PC-3 (cell line): Measurements from ENCODE around the gene UBAP2. TPM values are rescaled to one million over a fixed set of nuclear protein-coding genes. Genes with fewer than 3 reads are reported as not detected.

Experiments
- ATAC-seq: fragments of 200-7000 bp; cut with Tn5 transposase; 2 replicates; pipeline ENCODE4 v1.9.1; 2020; ENCODE audit warnings: mild to moderate bottlenecking, moderate library complexity
- BruUV-seq: library from RNA; stranded (reverse); fragments of 400-500 nt; replicated peaks from 2 replicates; lab custom pipeline; 2021; lab: Mats Ljungman, UMichigan
- CTCF ChIA-PET: fragments of 300-600 bp; sonication (Branson Sonifier 250); formaldehyde crosslinking; loops from one replicate; lab custom pipeline; 2022; ENCODE audit warnings: antibody characterized with exemption; lab: Charles Lee
- POLR2A ChIA-PET: fragments of 300-600 bp; sonication (Branson Sonifier 250); formaldehyde crosslinking; loops from one replicate; lab custom pipeline; 2022; ENCODE audit warnings: antibody characterized with exemption; ENCODE audit not compliant: unreplicated experiment; lab: Charles Lee
- DNase-seq: peaks from one replicate; pipeline ENCODE4 v3.0.0-alpha.2; 2015
- H2AFZ ChIP-seq: fragments of 300-600 bp; sonication (generic); 2 replicates; pipeline ENCODE4 v1.6.0; 2016; ENCODE audit warnings: antibody characterized with exemption, low read length
- H3F3A ChIP-seq: fragments of 300-600 bp; sonication (generic); one replicate; pipeline ENCODE4 v1.6.0; 2017; ENCODE audit warnings: antibody characterized with exemption, low read length, control low read depth, mild to moderate bottlenecking; ENCODE audit not compliant: unreplicated experiment
- H3K27ac ChIP-seq: fragments of 300-600 bp; sonication (generic); 2 replicates; pipeline ENCODE4 v1.5.1; 2016; ENCODE audit warnings: mild to moderate bottlenecking, low read length
- H3K27me3 ChIP-seq: fragments of 300-600 bp; sonication (generic); 2 replicates; pipeline ENCODE4 v1.6.1; 2016; ENCODE audit warnings: low read length, mixed read lengths
- H3K36me3 ChIP-seq: fragments of 300-600 bp; sonication (generic); 2 replicates; pipeline ENCODE4 v1.6.1; 2016; ENCODE audit warnings: low read depth, mixed run types, low read length, mixed read lengths
- H3K4me1 ChIP-seq: fragments of 300-600 bp; sonication (generic); 2 replicates; pipeline ENCODE4 v1.5.1; 2016; ENCODE audit warnings: low read length; ENCODE audit not compliant: insufficient read depth
- H3K4me2 ChIP-seq: fragments of 300-600 bp; sonication (generic); 2 replicates; pipeline ENCODE4 v1.6.0; 2016; ENCODE audit warnings: low read length
- H3K4me3 ChIP-seq: fragments of 300-600 bp; sonication (generic); 2 replicates; pipeline ENCODE4 v1.5.1; 2016; ENCODE audit warnings: mild to moderate bottlenecking, low read length, mixed read lengths
- H3K79me2 ChIP-seq: fragments of 300-600 bp; sonication (generic); 2 replicates; pipeline ENCODE4 v1.6.1; 2017; ENCODE audit warnings: low read length, mixed read lengths
- H3K9ac ChIP-seq: fragments of 300-600 bp; sonication (generic); 2 replicates; pipeline ENCODE4 v1.6.0; 2016; ENCODE audit warnings: mild to moderate bottlenecking, low read length
- H3K9me2 ChIP-seq: fragments of 300-600 bp; sonication (generic); replicated peaks from 2 replicates; pipeline ENCODE4 v1.6.1; 2016; ENCODE audit warnings: mixed run types, low read length, mixed read lengths
- H3K9me3 ChIP-seq: fragments of 300-600 bp; sonication (generic); 2 replicates; pipeline ENCODE4 v1.6.1; 2016; ENCODE audit warnings: low read length, mixed read lengths
- H4K20me1 ChIP-seq: fragments of 300-600 bp; sonication (generic); 2 replicates; pipeline ENCODE4 v1.6.1; 2016; ENCODE audit warnings: low read length, mixed read lengths
- CTCF ChIP-seq: fragments of 300-600 bp; sonication (generic); conservative IDR thresholded peaks from 2 replicates; pipeline ENCODE4 v1.5.1; 2017; ENCODE audit warnings: antibody characterized with exemption, low read depth, mild to moderate bottlenecking, low read length
- EZH2 ChIP-seq: fragments of 300-600 bp; sonication (generic); IDR thresholded peaks from one replicate; pipeline ENCODE4 v1.6.1; 2017; ENCODE audit warnings: antibody characterized with exemption, mild to moderate bottlenecking, low read length; ENCODE audit not compliant: unreplicated experiment
- EZH2phosphoT487 ChIP-seq: fragments of 300-600 bp; sonication (generic); IDR thresholded peaks from 2 replicates; pipeline ENCODE4 v1.6.1; 2018; ENCODE audit warnings: mild to moderate bottlenecking, antibody characterized with exemption, low read length, borderline replicate concordance
- intact Hi-C: fragments of 100-400 bp; cut with micrococcal nuclease; formaldehyde crosslinking; loops from 2 replicates; pipeline ENCODE4 v1.9.0; 2023
- total RNA-seq: library from RNA; depleted of rRNA; stranded (reverse); fragments of >200 nt; gene quantifications from 2 replicates; pipeline ENCODE4 v1.2.3, GENCODE V29; 2014

UBAP2 gene
- total RNA-seq, 1 experiment from 2014 or later = 12.6 TPM

GRCh38 chr9:34089311-34089710 lies 40.6 kb upstream of the UBAP2 start:
- Histone ChIP-seq H3K4me3 (no peak overlapping the region), H3K9me2 (no peaks in the 10 kb centered on the region), H3K36me3 (peaks cover 7% of the 10 kb centered on the region; the same call in 1 of the 2 replicates), H2AFZ (no peak overlapping the region), H3K9me3 (no peaks in the 10 kb centered on the region), H3K4me2 (no peak overlapping the region), H4K20me1 (no peaks in the 10 kb centered on the region), H3K27me3 (no peaks in the 10 kb centered on the region), H3K27ac (no peak overlapping the region), H3K79me2 (no peaks in the 10 kb centered on the region), H3F3A (no peaks in the 10 kb centered on the region), H3K4me1 (no peaks in the 10 kb centered on the region), H3K9ac (no peak overlapping the region)
- POLR2A ChIA-PET = no interaction called here
- DNase-seq = no peak
- intact Hi-C loops = no loop called here
- BruUV-seq = no TSS peak
- CTCF ChIA-PET = no interaction called here
- TF ChIP-seq CTCF = no peak
- no peak for TF ChIP-seq EZH2phosphoT487
- no peak for TF ChIP-seq EZH2
- ATAC-seq = no peak

GRCh38 chr9:34087370-34087769 lies 38.7 kb upstream of the UBAP2 start:
- H3K79me2 ChIP-seq = no peaks in the 10 kb centered on the region
- H3K9me2 ChIP-seq = no peaks in the 10 kb centered on the region
- ChIA-PET POLR2A (no interaction called here), CTCF (no interaction called here)
- H3K9me3 ChIP-seq = no peaks in the 10 kb centered on the region
- H3K9ac ChIP-seq = no peak overlapping the region
- intact Hi-C loops = no loop called here
- no peak overlapping the region for H2AFZ ChIP-seq
- H3K4me1 ChIP-seq = no peaks in the 10 kb centered on the region
- no peaks in the 10 kb centered on the region for H4K20me1 ChIP-seq
- H3F3A ChIP-seq = no peaks in the 10 kb centered on the region
- no peaks in the 10 kb centered on the region for H3K27me3 ChIP-seq
- H3K27ac ChIP-seq = no peak overlapping the region
- no peak for ATAC-seq
- H3K36me3 ChIP-seq = peaks cover 7% of the 10 kb centered on the region; the same call in 1 of the 2 replicates
- TF ChIP-seq CTCF (no peak), EZH2 (no peak), EZH2phosphoT487 (no peak)
- no peak overlapping the region for H3K4me2 ChIP-seq
- TSS peak; percentile 22 for BruUV-seq
- DNase-seq = no peak
- no peak overlapping the region for H3K4me3 ChIP-seq

GRCh38 chr9:34086864-34087263 lies 38.2 kb upstream of the UBAP2 start:
- H3K4me1 ChIP-seq = no peaks in the 10 kb centered on the region
- H3F3A ChIP-seq = no peaks in the 10 kb centered on the region
- no peak for TF ChIP-seq EZH2phosphoT487
- TF ChIP-seq CTCF = no peak
- no peak for TF ChIP-seq EZH2
- DNase-seq (no peak), ATAC-seq (no peak)
- H3K36me3 ChIP-seq = peaks cover 7% of the 10 kb centered on the region; the same call in 1 of the 2 replicates
- no TSS peak for BruUV-seq
- H3K4me3 ChIP-seq = no peak overlapping the region
- H3K79me2 ChIP-seq = no peaks in the 10 kb centered on the region
- intact Hi-C loops = no loop called here
- no peak overlapping the region for H3K9ac ChIP-seq
- H3K27ac ChIP-seq = no peak overlapping the region
- H3K9me2 ChIP-seq = no peaks in the 10 kb centered on the region
- H3K4me2 ChIP-seq = no peak overlapping the region
- no peaks in the 10 kb centered on the region for H4K20me1 ChIP-seq
- no peaks in the 10 kb centered on the region for H3K9me3 ChIP-seq
- ChIA-PET POLR2A (no interaction called here), CTCF (no interaction called here)
- no peak overlapping the region for H2AFZ ChIP-seq
- no peaks in the 10 kb centered on the region for H3K27me3 ChIP-seq
